Cerebellar cortex (tissue), 1 donor: ENCODE results near the gene ARHGDIG.
"Not testable (repeated sequence)": the region's sequence is repeated elsewhere in the genome, so short reads cannot be mapped to it uniquely, and the experiment has no call there.

Experiments
- DNase-seq: peaks from one replicate; pipeline ENCODE4 v3.0.0-alpha.2; 2015; ENCODE audit warnings: low spot score

Gene ARHGDIG

DNA sequence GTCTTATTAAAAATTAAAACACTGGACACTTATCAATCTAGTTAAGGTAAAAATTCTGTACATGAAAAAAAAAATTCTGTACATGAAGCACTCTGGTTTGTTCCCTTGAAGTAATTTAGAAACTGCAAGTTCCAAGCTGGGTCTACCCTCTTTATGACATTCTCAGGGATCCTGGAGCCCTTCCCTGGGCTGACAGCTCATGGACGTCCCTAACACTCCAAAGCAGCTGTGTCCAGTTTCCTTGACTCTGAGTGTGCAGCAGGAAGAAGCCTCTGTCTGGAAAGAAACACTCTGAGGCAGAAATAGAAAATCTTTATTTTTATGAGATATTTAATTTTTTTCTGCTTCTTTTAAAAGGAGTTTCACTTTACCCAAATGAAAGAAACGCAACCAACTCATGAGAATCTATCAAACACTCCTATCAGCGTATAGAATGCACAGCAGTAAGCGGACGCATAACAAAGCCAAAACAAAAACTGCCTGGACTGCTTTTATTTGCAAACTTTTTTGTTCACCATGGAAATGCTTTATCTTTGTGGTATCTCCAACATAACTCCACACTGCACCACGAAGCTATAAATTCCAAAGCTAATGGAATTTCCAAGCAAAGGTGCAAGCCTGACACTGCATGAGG, 50.9 kb downstream of the ARHGDIG start:
- not testable (repeated sequence) for DNase-seq
